Glomerular endothelial cell (primary cell): Measurements from ENCODE around the gene CFAP58. TPM values are rescaled to one million over a fixed set of nuclear protein-coding genes. Genes with fewer than 3 reads are reported as not detected.

ENCODE experiments used
- DNase-seq: peaks from one replicate; pipeline ENCODE4 v3.0.0-alpha.2; 2011; ENCODE audit warnings: low read depth, low spot score; ENCODE audit errors: extremely low read depth
- total RNA-seq: library from RNA; depleted of rRNA; stranded (reverse); fragments of >200 nt; gene quantifications from 2 replicates; pipeline ENCODE4 v1.2.3, GENCODE V29; 2015

CFAP58 gene, protein sequence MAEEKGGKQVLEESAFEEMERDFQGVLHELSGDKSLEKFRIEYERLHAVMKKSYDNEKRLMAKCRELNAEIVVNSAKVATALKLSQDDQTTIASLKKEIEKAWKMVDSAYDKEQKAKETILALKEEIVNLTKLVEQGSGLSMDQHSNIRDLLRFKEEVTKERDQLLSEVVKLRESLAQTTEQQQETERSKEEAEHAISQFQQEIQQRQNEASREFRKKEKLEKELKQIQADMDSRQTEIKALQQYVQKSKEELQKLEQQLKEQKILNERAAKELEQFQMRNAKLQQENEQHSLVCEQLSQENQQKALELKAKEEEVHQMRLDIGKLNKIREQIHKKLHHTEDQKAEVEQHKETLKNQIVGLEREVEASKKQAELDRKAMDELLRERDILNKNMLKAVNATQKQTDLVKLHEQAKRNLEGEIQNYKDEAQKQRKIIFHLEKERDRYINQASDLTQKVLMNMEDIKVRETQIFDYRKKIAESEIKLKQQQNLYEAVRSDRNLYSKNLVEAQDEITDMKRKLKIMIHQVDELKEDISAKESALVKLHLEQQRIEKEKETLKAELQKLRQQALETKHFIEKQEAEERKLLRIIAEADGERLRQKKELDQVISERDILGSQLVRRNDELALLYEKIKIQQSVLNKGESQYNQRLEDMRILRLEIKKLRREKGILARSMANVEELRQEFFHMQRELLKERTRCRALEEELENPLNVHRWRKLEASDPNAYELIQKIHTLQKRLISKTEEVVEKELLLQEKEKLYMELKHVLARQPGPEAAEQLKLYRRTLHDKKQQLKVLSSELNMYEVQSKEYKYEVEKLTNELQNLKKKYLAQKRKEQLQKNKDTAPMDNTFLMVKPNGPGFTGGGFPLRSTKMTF
- total RNA-seq: 1.2 and 1.7 TPM in 2 replicates

DNA sequence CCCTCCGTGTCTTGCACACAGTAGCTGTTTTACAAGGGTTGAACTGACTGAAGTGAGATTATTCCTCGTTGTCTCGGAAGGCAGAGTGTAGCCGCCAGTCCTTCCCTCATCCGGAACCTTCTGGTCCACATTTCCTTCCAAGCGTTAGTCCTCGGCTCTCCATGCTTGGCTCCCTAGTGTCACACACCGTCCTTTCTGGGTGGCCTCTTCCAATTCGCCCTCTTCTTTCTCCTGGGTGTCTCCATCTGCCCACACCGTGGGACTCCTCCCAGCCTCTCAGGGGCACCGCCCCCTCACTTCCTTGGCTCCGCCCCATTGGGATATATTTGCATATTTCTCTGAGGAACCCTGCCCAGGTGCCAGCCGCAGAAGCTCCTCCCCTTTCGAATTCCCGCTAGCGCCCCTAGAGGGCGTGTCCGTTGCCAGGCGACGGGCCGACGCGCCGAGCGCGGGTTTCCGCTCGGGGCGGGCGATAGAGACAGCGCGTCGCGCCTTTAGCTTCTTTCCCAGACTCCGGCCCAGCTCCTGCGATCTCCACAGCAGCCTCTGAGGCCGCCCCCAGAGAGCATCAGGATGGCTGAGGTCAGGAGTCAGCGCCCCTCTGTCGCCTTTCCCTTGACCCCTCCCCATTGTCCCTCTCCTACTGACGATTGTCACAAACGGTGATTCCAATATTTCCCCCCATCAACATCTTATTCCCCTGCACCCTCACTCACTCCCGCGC lies at the start of gene CFAP58:
Gene CFAP58 (plus strand): TSS at position 509 of the 724 bp plus-strand sequence. CDS start 65 bp downstream, at position 574.
- DNase-seq: no peak

DNA sequence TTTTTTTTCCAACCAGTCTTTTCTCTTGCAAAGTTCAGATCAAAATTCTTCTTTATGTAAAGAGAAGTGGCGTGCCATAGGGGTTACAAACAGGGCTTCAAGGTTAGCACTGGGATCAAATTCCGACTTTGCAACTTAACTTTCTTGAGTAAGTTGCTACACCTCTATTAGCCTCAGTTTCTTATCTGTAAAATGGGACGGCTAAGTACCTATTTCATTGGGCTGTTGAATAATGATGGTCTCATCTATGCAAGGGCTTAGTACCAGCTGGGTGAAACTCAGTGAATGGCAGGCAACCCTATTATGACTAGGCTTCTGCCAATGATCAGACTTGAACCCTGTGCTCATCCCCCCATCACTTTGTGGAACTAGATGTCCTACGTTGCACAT lies 49.3 kb upstream of the CFAP58 start:
- DNase-seq: no peak

DNA sequence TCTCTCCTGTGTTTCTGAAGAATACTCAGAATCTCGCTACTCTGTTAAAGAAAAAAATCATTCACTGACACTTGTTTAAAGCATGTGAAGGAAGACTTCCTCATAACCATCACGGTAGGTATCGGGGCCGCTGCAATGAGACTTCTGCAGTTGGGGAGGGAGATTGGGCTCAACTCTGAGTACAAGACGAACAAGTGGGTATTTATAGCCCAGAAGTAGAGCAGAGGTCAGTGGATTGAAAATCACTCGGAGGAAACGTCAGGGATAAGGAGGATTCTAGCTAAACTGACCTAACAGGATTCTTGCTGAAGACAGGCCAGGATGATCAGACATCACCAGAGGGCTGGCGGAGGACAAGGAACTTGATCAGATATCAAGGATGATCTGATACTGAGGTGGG lies 48.7 kb upstream of the CFAP58 start:
- no peak for DNase-seq

DNA sequence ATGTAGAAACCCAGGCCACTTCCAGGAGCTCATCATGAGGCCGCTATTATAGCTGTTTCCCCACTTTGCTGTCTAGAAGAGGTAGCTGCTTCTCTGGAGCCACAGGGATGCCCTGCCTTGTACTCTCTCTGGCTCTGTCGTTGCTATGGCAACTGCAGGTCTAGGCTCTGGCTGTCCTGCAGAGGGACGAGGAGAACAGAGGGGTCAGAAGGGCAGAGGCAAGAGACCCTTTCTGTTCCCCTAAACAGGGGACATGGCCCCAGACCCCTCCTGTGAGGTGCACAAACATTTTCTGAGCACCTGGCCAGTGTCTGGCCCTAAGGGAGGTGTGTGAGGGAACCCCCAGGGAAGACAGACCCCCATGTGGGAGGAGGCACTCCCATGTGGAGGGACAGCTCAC lies 46.7 kb upstream of the CFAP58 start:
- no peak for DNase-seq

DNA sequence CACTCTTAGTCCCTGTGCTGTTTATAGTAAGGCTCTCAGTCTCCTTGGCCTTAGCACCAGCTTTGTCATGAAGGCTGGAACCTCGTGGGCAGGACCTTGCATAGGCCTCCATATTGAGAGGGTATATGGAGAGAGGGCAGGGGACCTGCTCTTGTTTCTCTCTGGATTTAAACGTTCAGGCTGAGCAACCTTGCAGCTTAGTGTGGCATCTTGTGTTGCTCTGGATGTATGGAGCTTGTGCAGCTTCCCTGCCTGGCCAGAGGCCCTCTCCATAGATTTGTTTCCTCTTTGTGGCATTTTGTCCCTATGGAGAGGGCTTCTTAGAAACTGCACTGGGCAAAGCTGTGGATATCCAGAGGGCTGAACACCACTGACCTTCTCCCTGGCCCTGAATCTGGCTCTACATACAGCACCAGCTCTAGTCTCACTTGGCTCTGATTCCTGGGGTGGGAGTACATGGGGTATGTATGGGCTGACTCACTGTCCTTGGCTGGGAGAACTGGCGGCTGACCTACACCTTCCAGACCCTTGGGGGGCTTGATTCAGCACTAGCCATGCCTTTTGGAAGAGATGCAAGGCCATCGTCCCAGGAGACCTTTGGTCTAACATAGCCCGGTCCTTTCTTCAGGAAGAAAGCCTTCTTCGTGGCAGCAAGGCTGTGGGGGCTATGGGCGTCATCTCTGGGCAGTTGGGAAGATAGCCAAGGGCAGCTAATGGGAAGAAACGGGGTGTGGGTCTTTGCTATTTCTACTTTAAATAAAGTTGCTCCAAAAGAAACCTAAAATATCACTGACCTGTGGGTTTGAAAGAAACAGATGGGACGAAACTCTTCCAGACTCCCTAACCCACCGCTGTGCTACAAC lies 45.8 kb upstream of the CFAP58 start:
- no peak for DNase-seq

DNA sequence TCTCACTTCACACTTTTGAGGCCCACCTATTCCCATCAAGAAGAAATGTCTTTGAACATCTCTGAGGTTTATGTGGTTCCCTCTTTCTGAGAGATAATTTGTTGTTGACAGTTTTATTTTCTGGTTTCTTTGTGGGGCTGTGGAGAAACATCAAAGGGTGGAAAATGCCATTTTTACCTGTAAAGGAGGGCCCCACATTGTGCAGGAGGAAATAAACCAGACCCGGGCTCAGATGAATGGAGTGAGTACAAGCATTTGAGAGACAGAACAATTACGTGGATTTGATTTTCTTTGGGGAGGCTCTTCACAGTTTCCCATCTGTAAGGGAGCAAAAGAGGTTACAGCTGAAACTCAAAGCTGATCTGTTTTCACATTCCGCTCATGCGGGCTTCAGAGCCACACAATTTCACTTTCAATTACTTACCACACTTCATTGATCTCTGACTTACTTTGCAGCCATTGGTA lies 45.2 kb upstream of the CFAP58 start:
- DNase-seq: no peak

DNA sequence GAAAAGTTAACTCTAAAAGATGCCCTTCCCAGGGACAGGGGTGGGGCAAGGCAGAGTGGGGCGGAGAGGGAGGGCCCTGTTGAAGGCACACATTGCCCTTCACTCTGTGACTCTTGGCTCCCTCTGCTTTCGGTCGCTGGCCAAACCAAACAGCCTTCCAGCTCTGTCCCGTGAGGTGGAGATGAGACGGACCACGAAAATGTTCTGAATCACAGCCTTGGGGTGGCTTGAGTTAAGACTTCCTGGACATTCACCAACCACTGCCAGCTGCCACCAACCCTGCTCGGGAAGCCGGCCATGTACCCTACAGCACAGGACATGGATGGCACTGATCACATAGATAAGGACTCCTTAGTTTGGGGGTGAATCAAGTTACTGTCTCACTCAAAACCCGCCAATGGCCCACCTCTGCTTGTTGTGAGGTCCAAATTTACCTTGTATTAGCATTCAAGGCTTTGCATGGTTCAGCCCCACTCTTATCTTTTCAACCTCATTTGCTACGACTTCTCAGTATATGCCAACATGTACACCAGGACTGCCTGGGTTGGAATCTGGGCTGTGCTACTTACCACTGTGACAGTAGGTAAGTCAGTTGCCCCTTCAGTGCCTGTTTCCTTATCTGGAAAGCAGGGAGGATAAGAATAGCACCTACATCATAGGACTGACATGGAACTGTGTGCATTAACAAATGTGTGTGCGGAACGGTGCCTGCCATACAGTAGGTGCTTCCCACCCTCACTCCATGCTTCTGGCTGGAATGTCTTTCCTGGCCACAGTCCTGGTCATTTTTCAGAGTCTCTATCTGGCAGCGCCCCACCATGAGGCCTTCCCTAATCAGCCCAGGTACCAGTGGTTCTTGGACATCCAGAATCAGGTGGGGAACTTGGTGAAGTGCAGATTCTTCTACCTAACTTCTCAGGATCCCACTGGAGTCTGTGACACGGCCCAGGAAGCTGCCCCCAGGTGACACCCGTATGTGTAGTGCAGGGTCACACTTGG lies 43.4 kb upstream of the CFAP58 start:
- DNase-seq: no peak

DNA sequence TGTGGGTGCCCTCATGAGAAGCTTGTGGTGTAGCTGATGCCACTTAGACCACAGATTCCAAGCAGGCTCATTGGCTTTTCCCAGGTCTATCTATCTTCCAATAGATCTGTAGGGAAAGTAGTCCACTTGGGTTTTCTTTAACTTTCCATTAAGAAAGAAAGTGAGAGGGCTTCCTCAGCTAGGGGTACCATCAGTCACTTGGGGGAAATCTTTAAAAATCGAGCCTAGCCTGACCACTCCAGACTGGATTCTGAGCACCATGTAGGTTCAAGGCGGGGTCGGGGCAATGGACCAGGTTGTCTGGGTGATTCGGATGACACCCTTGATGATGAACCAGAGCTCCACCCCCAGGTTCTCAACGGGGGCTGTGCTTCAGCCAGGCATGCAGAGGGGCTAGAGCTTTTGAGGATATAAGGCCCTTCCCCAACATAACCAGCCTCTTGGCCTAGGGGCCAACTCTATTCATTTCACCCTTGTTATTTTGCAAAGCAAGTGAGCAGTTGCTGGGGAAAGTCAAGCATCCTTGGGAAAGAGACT lies 42.4 kb upstream of the CFAP58 start:
- DNase-seq: no peak

DNA sequence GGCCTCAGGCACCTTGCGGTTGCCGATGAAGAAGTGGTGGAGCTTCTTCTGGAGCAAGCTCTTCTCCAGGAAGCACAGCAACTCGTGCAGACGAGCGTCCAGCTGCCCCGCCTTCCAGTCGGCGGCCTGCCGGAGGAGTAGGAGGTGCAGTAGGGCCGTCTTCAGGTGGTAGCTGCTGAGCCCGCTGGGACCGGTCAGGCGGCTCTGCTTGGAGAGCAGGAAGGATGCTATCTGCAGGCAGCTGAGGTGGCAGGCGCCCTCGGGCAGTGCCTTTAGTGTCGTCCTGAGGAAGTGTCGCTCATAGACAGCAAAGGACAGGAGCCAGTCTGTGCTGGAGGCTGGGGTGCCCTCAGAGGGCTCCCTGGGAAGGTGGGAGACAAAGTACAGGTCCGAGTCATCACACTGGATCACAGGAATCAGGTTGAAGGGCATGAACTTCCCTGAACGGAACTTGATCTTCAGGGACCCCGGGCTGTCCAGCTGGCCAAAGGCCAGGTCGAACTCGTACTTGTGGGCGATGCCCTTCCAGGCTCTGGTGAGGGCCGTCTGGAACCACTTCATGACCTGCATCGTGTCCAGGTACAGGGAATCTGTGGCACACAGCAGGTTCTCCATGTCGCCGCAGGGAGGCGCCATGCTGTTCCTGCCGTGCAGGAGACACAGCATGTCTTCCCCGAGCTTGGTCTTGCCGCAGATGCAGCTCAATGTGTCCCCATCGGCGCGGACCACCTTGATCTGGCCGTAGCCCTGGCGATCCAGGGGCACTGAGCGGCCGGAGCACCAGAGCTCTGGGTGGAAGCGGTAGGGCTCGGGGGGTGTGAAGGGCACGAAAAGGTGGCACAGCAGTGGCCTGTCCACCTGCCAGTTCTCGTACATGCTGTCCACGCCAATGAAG lies 38.8 kb upstream of the CFAP58 start:
- no peak for DNase-seq

DNA sequence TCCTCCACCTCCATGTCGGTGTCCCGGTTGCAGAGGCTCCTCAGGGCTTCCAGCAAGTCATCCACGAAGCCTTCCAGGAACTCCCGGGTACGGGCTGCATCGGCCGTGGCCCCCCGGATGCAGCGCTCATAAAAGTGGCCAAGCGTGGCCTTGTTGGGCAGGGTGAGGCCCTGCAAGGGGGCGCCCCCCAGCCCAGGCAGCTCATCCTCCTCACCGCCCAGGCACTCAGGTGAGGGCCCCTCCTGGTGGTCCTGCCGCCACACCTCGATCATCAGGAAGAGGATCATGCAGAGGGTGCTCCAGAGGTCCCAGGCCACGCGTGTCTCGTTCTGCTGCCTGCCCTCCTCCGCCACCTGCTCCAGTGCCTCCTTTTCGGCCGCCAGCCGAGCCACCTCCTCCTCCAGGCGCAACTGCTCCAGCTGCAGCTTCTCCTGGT lies 38.1 kb upstream of the CFAP58 start:
- DNase-seq: no peak

DNA sequence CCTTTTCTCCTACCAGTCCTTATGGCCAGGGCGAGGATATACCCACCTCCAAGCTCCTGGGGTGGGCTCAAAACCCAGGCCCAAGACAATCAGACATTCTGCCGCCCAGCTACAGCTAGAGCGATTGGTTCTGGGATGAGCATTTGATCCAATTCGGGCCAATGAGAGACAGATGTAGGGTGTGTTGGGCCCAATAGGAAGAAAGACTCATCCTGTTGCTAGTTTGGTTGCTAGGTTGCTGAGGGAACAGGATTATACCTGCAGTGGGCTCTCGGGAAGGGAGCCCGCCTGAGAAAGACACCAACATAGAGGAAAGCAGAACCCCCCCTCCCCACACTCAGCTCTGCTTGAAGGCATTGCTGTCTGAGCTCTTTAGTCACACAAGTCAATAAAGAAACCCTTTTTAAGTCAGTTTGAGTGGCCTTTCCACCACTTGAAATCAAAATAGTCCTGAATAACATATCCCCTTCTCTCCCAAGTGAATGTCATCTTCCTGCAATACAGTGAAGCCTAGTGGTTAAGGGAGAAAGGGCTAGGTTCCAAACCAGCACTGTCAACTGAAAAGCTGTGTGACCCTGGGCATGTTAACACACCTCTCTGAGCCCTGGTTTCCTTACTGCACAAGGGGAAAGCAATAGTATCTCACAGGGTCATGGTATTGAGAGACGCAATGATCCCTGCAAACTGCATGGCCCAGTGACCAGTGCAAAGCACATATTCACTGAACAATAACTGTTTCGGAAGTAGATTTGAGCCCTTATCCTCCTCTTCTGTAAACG lies 37.1 kb upstream of the CFAP58 start:
- no peak for DNase-seq

DNA sequence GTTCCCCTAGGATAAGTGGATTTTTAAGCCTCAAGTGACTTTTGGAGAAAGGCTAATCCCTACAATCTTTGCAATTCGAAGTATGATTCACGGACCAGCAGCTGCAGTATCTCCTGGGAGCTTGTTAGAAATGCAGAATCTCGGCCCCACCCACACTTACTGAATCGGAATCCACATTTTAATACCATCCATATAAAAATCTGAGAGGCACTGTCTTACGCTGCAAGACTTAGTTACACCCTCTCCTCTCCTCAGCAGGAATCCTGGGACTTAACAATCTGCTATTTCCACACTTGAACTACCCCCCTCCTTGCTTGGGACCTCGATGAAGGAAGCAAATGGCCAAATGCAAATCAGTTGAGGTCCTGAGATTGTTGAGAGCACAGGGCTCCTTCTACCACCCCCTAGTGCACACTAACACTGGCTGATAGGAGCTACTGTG lies 36.3 kb upstream of the CFAP58 start:
- no peak for DNase-seq

DNA sequence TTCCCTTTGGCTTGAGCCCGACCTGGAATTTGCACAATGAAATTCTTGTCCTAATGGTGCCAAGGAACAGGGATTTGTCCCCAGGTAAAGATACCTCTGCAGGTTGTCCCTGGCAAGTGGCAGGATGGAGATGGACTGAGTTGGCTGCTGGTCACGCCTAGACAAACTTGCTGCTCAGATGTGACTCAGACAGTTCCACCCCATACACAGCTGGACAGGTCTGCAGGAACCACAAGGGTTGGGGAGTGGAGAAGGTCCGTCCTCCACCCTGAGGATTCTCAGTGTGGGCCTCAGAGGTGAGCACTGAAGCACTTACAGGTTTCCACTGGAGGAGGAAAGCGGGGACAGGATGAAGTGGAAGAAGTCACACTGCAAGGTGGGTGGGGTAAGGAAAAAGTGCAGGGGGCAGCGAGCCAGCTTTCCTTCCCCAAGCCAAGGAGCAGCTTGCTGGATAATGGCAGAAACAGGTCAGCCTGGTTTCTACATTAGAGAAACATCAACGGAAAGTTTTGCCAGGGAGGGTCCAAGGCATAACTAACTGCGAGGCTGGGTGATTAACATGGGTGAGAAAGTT lies 35.8 kb upstream of the CFAP58 start:
- DNase-seq: no peak

DNA sequence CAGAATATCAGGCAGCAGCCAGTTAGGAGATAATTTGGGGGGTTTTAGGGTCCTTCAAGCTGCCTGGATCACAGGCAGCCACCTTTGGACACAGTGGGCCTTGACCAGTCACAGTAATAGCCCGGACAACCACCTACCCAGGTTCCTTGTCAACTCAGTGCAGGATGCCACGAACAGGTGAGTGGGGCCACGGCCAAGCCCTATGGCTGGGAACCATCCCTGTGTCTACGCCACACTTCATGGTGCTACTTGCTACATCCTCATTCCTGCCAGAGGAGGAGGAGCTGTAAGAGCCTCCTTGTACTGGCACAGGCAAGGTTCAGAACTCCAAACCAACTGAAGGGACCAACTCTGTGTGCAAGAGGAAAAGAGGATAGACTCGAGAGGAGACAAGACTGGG lies 35.3 kb upstream of the CFAP58 start:
- DNase-seq: no peak

DNA sequence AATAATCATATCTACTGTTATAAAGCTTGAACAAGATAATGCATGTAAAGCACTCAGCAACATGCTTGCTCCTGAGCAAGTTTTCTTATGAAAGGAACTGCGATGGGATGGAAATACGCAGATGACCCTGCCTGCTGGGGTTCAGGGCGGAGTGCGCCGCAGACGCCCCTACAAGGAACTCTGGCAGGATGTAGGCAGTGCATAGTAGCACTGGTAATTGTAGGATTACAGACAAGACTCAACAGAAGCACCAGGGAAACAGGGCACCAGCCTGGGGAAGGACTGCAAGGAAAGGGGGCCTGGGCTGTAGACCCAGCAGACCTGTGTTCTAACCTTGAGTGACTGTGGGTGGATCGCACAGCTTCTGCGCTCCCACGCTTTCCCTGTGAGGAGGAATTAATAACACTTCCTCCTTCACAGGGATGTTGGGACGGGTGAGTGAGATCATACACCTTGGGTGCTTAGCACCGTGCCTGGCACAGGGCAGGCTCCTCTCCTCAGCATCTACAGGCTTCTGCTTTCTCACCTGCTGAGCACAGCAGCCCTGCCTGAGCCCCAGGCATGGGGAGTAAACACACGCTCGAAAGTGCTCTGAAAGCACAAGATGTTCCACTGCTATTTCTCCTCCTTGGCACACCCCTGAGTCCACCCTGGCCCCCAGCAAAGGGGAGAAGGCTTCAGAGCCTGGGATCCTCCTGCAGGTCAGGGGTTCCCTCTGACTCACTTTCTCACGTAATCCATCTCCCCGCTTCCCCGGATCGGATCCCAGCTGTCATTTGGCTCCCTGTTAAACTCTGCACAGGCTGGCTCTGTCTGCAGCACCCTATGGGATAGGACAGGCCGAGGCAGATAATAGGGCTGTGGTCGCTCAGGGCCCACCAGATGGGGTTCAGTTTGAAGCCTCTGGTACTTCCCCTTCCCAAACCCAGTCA lies 34.6 kb upstream of the CFAP58 start:
- DNase-seq: no peak
